ENCODE results near the gene BTF3.
"Not testable (repeated sequence)": the region's sequence is repeated elsewhere in the genome, so short reads cannot be mapped to it uniquely, and the experiment has no call there.

Gene BTF3

GRCh38 chr5:73464016-73464745 is 34.1 kb upstream of the BTF3 start:
- no peaks in the 10 kb centered on the region for H3F3A ChIP-seq (ENCODE audit: low read depth)
- TF ChIP-seq EZH2phosphoT487 (IDR thresholded peaks at IDR 0.05; ENCODE audit: borderline replicate concordance): no peak
- TF ChIP-seq CTCF (conservative IDR thresholded peaks at IDR 0.05; ENCODE audit: low read length): no peak
- no peak overlapping the region for H3K4me3 ChIP-seq (ENCODE audit: low read length, poor library complexity, severe bottlenecking)
- H3K27me3 ChIP-seq (ENCODE audit: insufficient read depth, low read length, poor library complexity, severe bottlenecking): no peaks in the 10 kb centered on the region
- H4K20me1 ChIP-seq (ENCODE audit: insufficient read depth, low read length, poor library complexity, severe bottlenecking): no peaks in the 10 kb centered on the region
- H3K79me2 ChIP-seq (ENCODE audit: insufficient read depth, low read length): no peaks in the 10 kb centered on the region
- no peaks in the 10 kb centered on the region for H3K9me3 ChIP-seq (ENCODE audit: insufficient read depth, low read depth, low read length)
- H3K9me2 ChIP-seq (replicated peaks; ENCODE audit: low read depth, low read length): no peaks in the 10 kb centered on the region
- H3K36me3 ChIP-seq (ENCODE audit: insufficient read depth, low read length): no peaks in the 10 kb centered on the region
- H2AFZ ChIP-seq (ENCODE audit: low read length): no peak overlapping the region
- H3K4me1 ChIP-seq (ENCODE audit: insufficient read depth, low read length, poor library complexity, severe bottlenecking): no peaks in the 10 kb centered on the region
- no peak overlapping the region for H3K4me2 ChIP-seq (ENCODE audit: low read depth, low read length, poor library complexity, severe bottlenecking)
- H3K9ac ChIP-seq (ENCODE audit: low read depth, low read length, poor library complexity, severe bottlenecking): no peak overlapping the region

GRCh38 chr5:73468638-73469037 is 29.6 kb upstream of the BTF3 start:
- H3K4me1 ChIP-seq (ENCODE audit: insufficient read depth, low read length, poor library complexity, severe bottlenecking); H3K4me2 ChIP-seq (ENCODE audit: low read depth, low read length, poor library complexity, severe bottlenecking); H3K36me3 ChIP-seq (ENCODE audit: insufficient read depth, low read length): not testable (repeated sequence)

GRCh38 chr5:73469878-73470277 is 28.4 kb upstream of the BTF3 start:
- H3K36me3 ChIP-seq (ENCODE audit: insufficient read depth, low read length): no peaks in the 10 kb centered on the region
- H3K27me3 ChIP-seq (ENCODE audit: insufficient read depth, low read length, poor library complexity, severe bottlenecking): no peaks in the 10 kb centered on the region
- H3K4me2 ChIP-seq (ENCODE audit: low read depth, low read length, poor library complexity, severe bottlenecking): no peak overlapping the region
- no peaks in the 10 kb centered on the region for H3K9me2 ChIP-seq (replicated peaks; ENCODE audit: low read depth, low read length)
- H2AFZ ChIP-seq (ENCODE audit: low read length): no peak overlapping the region
- no peak overlapping the region for H3K4me3 ChIP-seq (ENCODE audit: low read length, poor library complexity, severe bottlenecking)
- H4K20me1 ChIP-seq (ENCODE audit: insufficient read depth, low read length, poor library complexity, severe bottlenecking): no peaks in the 10 kb centered on the region
- H3K9ac ChIP-seq (ENCODE audit: low read depth, low read length, poor library complexity, severe bottlenecking): no peak overlapping the region
- H3K79me2 ChIP-seq (ENCODE audit: insufficient read depth, low read length): no peaks in the 10 kb centered on the region
- TF ChIP-seq CTCF (conservative IDR thresholded peaks at IDR 0.05; ENCODE audit: low read length): no peak
- TF ChIP-seq EZH2phosphoT487 (IDR thresholded peaks at IDR 0.05; ENCODE audit: borderline replicate concordance): no peak
- no peaks in the 10 kb centered on the region for H3F3A ChIP-seq (ENCODE audit: low read depth)
- no peaks in the 10 kb centered on the region for H3K9me3 ChIP-seq (ENCODE audit: insufficient read depth, low read depth, low read length)
- H3K4me1 ChIP-seq (ENCODE audit: insufficient read depth, low read length, poor library complexity, severe bottlenecking): no peaks in the 10 kb centered on the region

More at GRCh38 chr5:73468638-73469037, 29.6 kb upstream of the BTF3 start:
- not testable (repeated sequence) for H3K27me3 ChIP-seq (ENCODE audit: insufficient read depth, low read length, poor library complexity, severe bottlenecking); H3K4me3 ChIP-seq (ENCODE audit: low read length, poor library complexity, severe bottlenecking); H2AFZ ChIP-seq (ENCODE audit: low read length); H3F3A ChIP-seq (ENCODE audit: low read depth); H3K79me2 ChIP-seq (ENCODE audit: insufficient read depth, low read length); H3K9me3 ChIP-seq (ENCODE audit: insufficient read depth, low read depth, low read length); H3K9ac ChIP-seq (ENCODE audit: low read depth, low read length, poor library complexity, severe bottlenecking); H4K20me1 ChIP-seq (ENCODE audit: insufficient read depth, low read length, poor library complexity, severe bottlenecking); H3K9me2 ChIP-seq (replicated peaks; ENCODE audit: low read depth, low read length)

- H3K4me3 ChIP-seq (ENCODE audit: low read length, poor library complexity, severe bottlenecking): no peak overlapping the region
- H2AFZ ChIP-seq (ENCODE audit: low read length): no peak overlapping the region
- no peaks in the 10 kb centered on the region for H3K9me2 ChIP-seq (replicated peaks; ENCODE audit: low read depth, low read length)
- no peaks in the 10 kb centered on the region for H3F3A ChIP-seq (ENCODE audit: low read depth)
- H3K9me3 ChIP-seq (ENCODE audit: insufficient read depth, low read depth, low read length): no peaks in the 10 kb centered on the region
- no peaks in the 10 kb centered on the region for H3K27me3 ChIP-seq (ENCODE audit: insufficient read depth, low read length, poor library complexity, severe bottlenecking)
- H3K4me1 ChIP-seq (ENCODE audit: insufficient read depth, low read length, poor library complexity, severe bottlenecking): no peaks in the 10 kb centered on the region
- TF ChIP-seq EZH2phosphoT487 (IDR thresholded peaks at IDR 0.05; ENCODE audit: borderline replicate concordance): no peak
- no peak for TF ChIP-seq CTCF (conservative IDR thresholded peaks at IDR 0.05; ENCODE audit: low read length)
- H3K4me2 ChIP-seq (ENCODE audit: low read depth, low read length, poor library complexity, severe bottlenecking): no peak overlapping the region
- H4K20me1 ChIP-seq (ENCODE audit: insufficient read depth, low read length, poor library complexity, severe bottlenecking): no peaks in the 10 kb centered on the region
- no peaks in the 10 kb centered on the region for H3K36me3 ChIP-seq (ENCODE audit: insufficient read depth, low read length)
- H3K79me2 ChIP-seq (ENCODE audit: insufficient read depth, low read length): no peaks in the 10 kb centered on the region
- no peak overlapping the region for H3K9ac ChIP-seq (ENCODE audit: low read depth, low read length, poor library complexity, severe bottlenecking)
Measured at GRCh38 chr5:73471654-73472053, 26.6 kb upstream of the BTF3 start.
